C4-2B (cell line): ENCODE measurements around the gene TCF4.

ENCODE experiments used
- H3K27ac ChIP-seq: fragments of 450-650 bp; 2 replicates; pipeline ENCODE4 v1.5.1; 2017
- ZFX ChIP-seq: fragments of 450-650 bp; IDR thresholded peaks from 2 replicates; pipeline ENCODE4 v1.6.1; 2017
- TF ChIP-seq, protein P1 (sequence below): fragments of 450-650 bp; conservative IDR thresholded peaks from 2 replicates; pipeline ENCODE4 v1.5.1; 2017; ENCODE audit warnings: mild to moderate bottlenecking

Gene TCF4

DNA sequence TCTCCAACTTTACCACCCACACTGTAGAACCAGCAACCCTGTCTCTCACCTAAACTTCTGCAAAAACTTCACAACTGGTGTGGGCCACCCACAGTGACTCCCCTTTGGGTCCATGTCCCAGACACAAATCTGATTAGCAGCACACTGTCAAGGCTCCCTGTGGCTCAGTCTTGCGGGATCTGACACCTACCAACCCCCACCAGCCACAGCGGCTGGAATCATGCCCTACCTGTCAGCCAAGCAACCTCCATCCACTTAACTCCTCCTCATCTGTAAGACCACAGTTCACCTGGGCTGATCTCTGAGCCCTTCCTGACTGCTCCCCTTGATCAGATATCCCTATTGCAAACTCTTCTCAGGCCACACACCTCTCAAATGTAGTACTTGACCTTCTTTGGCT is 14.6 kb downstream of the TCF4 start:
- no peak overlapping the region for H3K27ac ChIP-seq
- TF ChIP-seq ZFX = no peak
- TF ChIP-seq, protein P1, sequence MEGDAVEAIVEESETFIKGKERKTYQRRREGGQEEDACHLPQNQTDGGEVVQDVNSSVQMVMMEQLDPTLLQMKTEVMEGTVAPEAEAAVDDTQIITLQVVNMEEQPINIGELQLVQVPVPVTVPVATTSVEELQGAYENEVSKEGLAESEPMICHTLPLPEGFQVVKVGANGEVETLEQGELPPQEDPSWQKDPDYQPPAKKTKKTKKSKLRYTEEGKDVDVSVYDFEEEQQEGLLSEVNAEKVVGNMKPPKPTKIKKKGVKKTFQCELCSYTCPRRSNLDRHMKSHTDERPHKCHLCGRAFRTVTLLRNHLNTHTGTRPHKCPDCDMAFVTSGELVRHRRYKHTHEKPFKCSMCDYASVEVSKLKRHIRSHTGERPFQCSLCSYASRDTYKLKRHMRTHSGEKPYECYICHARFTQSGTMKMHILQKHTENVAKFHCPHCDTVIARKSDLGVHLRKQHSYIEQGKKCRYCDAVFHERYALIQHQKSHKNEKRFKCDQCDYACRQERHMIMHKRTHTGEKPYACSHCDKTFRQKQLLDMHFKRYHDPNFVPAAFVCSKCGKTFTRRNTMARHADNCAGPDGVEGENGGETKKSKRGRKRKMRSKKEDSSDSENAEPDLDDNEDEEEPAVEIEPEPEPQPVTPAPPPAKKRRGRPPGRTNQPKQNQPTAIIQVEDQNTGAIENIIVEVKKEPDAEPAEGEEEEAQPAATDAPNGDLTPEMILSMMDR = no peak

DNA sequence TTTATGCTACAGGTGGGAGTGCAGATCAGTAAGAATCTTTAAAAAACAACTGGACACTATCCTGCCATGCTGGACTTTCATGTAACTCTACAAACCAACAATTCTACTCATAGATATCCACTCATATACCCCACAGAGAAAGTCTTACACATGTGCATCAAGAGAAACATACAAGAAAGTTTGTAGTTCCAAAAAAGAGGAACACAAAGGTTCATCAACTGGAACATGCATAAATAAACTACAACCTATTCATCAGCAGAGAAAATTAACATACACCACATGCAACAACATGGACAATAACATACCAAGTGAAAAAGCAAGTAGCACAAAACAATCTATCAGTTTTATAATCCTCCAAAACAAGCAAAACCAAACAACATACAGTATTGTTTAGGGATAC is 17.0 kb downstream of the TCF4 start:
- no peak overlapping the region for H3K27ac ChIP-seq
- TF ChIP-seq, protein P1 = no peak
- no peak for TF ChIP-seq ZFX

DNA sequence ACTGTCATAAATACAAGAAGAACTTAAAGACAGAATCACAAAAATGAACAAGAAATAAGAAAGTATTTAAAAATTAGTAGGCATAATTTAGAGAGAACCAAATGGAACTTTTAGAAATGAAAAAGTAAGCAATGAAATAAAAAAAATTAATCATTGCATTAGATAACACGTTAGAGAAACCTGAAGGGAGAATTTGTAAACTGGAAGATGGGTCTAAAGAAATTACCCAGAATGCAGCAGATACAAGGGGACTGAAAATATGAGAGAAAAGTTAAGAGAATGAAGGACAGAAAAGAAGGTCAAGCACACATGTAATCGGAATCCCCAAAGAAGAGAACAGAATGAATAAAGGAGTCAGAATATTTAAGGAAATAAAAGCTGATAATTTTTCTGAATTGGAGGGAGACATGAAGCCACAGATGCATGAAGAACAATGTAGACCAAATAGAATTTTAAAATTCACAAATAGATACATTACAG is 21.5 kb downstream of the TCF4 start:
- no peak overlapping the region for H3K27ac ChIP-seq
- TF ChIP-seq, protein P1 = no peak
- TF ChIP-seq ZFX = no peak

DNA sequence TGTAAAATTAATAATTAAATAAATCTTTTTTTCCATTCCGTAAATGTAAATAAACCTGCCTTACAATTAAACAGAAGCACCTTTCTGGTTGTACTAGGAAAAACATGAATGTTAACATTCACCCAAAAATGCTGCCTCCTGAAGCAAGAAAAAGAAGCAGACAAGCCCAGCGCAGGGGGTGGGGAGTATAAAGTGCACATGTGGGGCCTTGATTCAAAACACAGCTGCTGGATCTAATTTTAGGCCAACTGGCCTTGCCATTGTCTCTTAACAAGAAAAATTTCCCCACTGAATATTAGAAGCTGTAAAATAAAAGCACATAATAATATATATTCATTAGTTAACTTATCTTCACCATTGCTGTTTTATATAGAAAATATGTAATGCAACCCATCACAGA is 28.3 kb downstream of the TCF4 start:
- H3K27ac ChIP-seq = no peak overlapping the region
- no peak for TF ChIP-seq ZFX
- TF ChIP-seq, protein P1 = no peak

DNA sequence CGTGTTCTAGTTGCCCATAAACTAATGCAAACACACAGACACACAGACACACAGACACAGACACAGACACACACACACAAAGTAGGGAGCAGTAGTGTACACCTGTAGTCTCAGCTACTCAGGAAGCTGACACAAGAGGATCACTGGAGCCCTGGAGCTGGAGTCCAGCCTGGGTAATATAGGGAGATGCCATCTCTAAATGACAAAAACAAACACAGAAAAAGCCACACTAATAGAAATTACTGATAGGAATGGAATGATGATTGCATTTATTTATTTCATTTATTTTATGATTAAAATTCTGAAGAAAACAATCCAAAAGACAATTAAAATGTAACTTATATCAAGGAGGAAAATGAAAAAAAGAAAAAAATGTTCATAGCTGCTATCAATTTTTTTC is 30.8 kb downstream of the TCF4 start:
- H3K27ac ChIP-seq = no peak overlapping the region
- TF ChIP-seq ZFX = no peak
- TF ChIP-seq, protein P1 = no peak

DNA sequence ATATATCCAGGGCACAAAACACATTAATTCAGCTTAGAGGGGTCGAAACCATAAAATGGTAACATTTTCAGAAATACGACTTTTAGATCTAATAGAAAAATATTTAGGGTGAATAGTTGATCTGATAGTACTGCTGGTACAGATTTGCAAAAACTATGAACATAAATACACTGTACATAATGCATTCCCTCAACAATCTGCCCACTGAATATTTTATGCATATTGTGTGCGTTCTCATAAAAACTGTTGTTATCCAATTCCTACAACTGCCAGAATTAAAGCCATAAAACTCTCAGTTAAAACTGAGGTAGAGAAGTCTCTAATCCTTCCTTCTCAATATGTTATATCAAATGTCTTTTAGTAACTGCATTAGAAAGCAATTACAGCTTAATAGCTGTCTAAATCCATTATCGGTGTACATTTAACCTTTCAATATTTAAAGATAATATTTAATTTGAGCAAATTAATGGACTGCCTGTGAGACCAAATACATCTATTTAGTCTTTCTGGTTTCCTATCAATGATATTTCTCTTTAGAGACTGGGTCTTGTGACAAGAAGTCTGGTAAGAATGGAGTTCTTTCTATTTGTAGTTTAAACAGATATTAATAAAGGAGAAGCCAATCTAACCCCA is 32.5 kb downstream of the TCF4 start:
- TF ChIP-seq, protein P1 = no peak
- TF ChIP-seq ZFX = no peak
- no peak overlapping the region for H3K27ac ChIP-seq

DNA sequence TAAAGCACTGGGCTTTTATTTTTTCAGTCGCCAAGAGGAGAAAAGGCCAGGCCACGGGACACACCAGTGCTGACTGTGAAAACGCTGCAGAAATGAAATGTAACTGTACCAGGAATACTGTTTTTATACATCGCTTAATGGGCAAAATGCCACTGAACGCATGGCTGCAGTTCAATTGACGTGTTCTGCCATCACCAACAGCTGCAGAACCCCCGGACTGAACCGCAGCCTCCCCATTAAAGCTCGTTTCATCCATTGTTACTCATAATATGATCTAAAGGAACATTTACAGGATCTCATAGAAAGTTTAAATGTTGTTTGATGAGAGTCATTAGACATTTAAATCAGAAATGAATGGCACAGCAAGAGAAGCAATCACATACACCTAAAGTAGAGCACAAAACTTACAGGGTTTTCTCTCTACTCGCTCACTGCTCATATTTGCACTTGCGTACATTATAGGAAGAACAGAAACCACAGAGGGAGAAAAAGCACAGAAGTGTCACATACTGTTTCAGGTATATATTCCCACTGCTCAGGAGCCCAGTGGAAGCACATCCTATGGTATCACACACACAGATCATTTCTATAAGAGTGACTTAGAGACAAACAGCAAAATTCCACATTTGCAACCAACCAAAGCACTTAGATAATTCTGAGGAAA is 35.3 kb downstream of the TCF4 start:
- H3K27ac ChIP-seq = no peak overlapping the region
- no peak for TF ChIP-seq ZFX
- TF ChIP-seq, protein P1 = no peak
